WTC11 (cell line): ENCODE measurements around the gene SYT1. TPM values are rescaled to one million over a fixed set of nuclear protein-coding genes. Genes with fewer than 3 reads are reported as not detected.
A peak's percentile ranks its signal among the peaks of the same experiment; 100 is the strongest.

ENCODE experiments used
- ATAC-seq: fragments of 200-7000 bp; cut with Tn5 transposase; 2 replicates; pipeline ENCODE4 v1.10.0; 2021; ENCODE audit warnings: mild to moderate bottlenecking, moderate library complexity
- CTCF ChIA-PET: fragments of 300-600 bp; sonication (Branson Sonifier 250); formaldehyde crosslinking; loops from one replicate; lab custom pipeline; 2021; ENCODE audit warnings: antibody characterized with exemption; lab: Charles Lee
- POLR2A ChIA-PET: fragments of 350-600 bp; sonication (Branson Sonifier 250); formaldehyde crosslinking; loops from one replicate; lab custom pipeline; 2021; ENCODE audit warnings: antibody characterized with exemption; lab: Charles Lee
- DNase-seq: peaks from one replicate; pipeline ENCODE4 v3.0.0; 2021; ENCODE audit warnings: low spot score
- H3K27ac Mint-ChIP-seq: 2 replicates; pipeline ENCODE4 v1.8.0; 2021; ENCODE audit warnings: mixed read lengths
- H3K27me3 Mint-ChIP-seq: 2 replicates; pipeline ENCODE4 v1.8.0; 2021; ENCODE audit warnings: low read depth, mild to moderate bottlenecking, moderate library complexity, mixed read lengths
- H3K36me3 Mint-ChIP-seq: 2 replicates; pipeline ENCODE4 v1.8.0; 2021; ENCODE audit warnings: mixed read lengths
- H3K4me1 Mint-ChIP-seq: 2 replicates; pipeline ENCODE4 v1.8.0; 2022; ENCODE audit warnings: mixed read lengths
- H3K4me3 Mint-ChIP-seq: 2 replicates; pipeline ENCODE4 v1.8.0; 2021; ENCODE audit warnings: mild to moderate bottlenecking, moderate library complexity, mixed read lengths
- H3K9me3 Mint-ChIP-seq: 2 replicates; pipeline ENCODE4 v1.8.0; 2021; ENCODE audit warnings: mixed read lengths
- ESRRA ChIP-seq: sonication (generic); formaldehyde crosslinking; IDR thresholded peaks from 2 replicates; pipeline ENCODE4 v1.8.1; 2022; ENCODE audit warnings: mild to moderate bottlenecking, missing genetic modification reagents, borderline replicate concordance
- ETV6 ChIP-seq: sonication (generic); formaldehyde crosslinking; IDR thresholded peaks from 2 replicates; pipeline ENCODE4 v1.8.1; 2022; ENCODE audit warnings: mild to moderate bottlenecking, missing genetic modification reagents
- FOXK1 ChIP-seq: sonication (generic); formaldehyde crosslinking; IDR thresholded peaks from 2 replicates; pipeline ENCODE4 v1.8.0; 2022; ENCODE audit warnings: mild to moderate bottlenecking, moderate library complexity, missing genetic modification reagents
- FOXP1 ChIP-seq: sonication (generic); formaldehyde crosslinking; IDR thresholded peaks from 2 replicates; pipeline ENCODE4 v1.8.0; 2022; ENCODE audit warnings: missing genetic modification reagents, mild to moderate bottlenecking, moderate library complexity, borderline replicate concordance
- GABPB1 ChIP-seq: sonication (generic); formaldehyde crosslinking; IDR thresholded peaks from 2 replicates; pipeline ENCODE4 v1.8.1; 2023; ENCODE audit warnings: mild to moderate bottlenecking, missing genetic modification reagents
- JUN ChIP-seq: sonication (generic); formaldehyde crosslinking; IDR thresholded peaks from 2 replicates; pipeline ENCODE4 v1.8.0; 2023; ENCODE audit warnings: mild to moderate bottlenecking, missing genetic modification reagents
- KAT7 ChIP-seq: sonication (generic); formaldehyde crosslinking; IDR thresholded peaks from 2 replicates; pipeline ENCODE4 v1.8.1; 2023; ENCODE audit warnings: missing genetic modification reagents, mild to moderate bottlenecking, borderline replicate concordance
- MYBL2 ChIP-seq: sonication (generic); formaldehyde crosslinking; IDR thresholded peaks from 2 replicates; pipeline ENCODE4 v1.8.1; 2023; ENCODE audit warnings: mild to moderate bottlenecking, moderate library complexity, missing genetic modification reagents
- NFYB ChIP-seq: sonication (generic); formaldehyde crosslinking; conservative IDR thresholded peaks from 2 replicates; pipeline ENCODE4 v1.8.0; 2022; ENCODE audit warnings: low read depth, missing genetic modification reagents
- OVOL2 ChIP-seq: fragments of 250-450 bp; sonication (Bioruptor Pico); IDR thresholded peaks from 2 replicates; pipeline ENCODE4 v1.9.0; 2021; ENCODE audit warnings: mild to moderate bottlenecking, borderline replicate concordance
- RELA ChIP-seq: sonication (generic); formaldehyde crosslinking; IDR thresholded peaks from 2 replicates; pipeline ENCODE4 v1.8.1; 2022; ENCODE audit warnings: missing genetic modification reagents, mild to moderate bottlenecking, borderline replicate concordance
- RORB ChIP-seq: fragments of 250-450 bp; sonication (Bioruptor Pico); IDR thresholded peaks from 2 replicates; pipeline ENCODE4 v1.9.0; 2021; ENCODE audit warnings: mild to moderate bottlenecking
- SMAD3 ChIP-seq: sonication (generic); formaldehyde crosslinking; IDR thresholded peaks from 2 replicates; pipeline ENCODE4 v1.8.0; 2022; ENCODE audit warnings: missing genetic modification reagents, mild to moderate bottlenecking, borderline replicate concordance
- TEAD1 ChIP-seq: sonication (generic); formaldehyde crosslinking; IDR thresholded peaks from 2 replicates; pipeline ENCODE4 v1.8.0; 2022; ENCODE audit warnings: mild to moderate bottlenecking, missing genetic modification reagents
- ZNF263 ChIP-seq: sonication (generic); formaldehyde crosslinking; IDR thresholded peaks from 2 replicates; pipeline ENCODE4 v1.8.1; 2022; ENCODE audit warnings: low read depth, mild to moderate bottlenecking, moderate library complexity, missing genetic modification reagents
- ZNF396 ChIP-seq: fragments of 250-450 bp; sonication (Bioruptor Pico); IDR thresholded peaks from 2 replicates; pipeline ENCODE4 v1.8.0; 2021; ENCODE audit warnings: mild to moderate bottlenecking, moderate library complexity, borderline replicate concordance
- total RNA-seq: library from RNA; stranded (reverse); gene quantifications from 3 replicates; pipeline ENCODE4 v1.2.3, GENCODE V29; 2021
- TF ChIP-seq, protein P1 (sequence below): sonication (generic); formaldehyde crosslinking; IDR thresholded peaks from 2 replicates; pipeline ENCODE4 v1.8.1; 2022; ENCODE audit warnings: low read depth, mild to moderate bottlenecking, moderate library complexity, missing genetic modification reagents, borderline replicate concordance
- TF ChIP-seq, protein P2 (sequence below): fragments of 250-450 bp; sonication (Bioruptor Pico); IDR thresholded peaks from 2 replicates; pipeline ENCODE4 v2.1.2; 2022; ENCODE audit warnings: mild to moderate bottlenecking, moderate library complexity
- TF ChIP-seq, protein P3 (sequence below): sonication (generic); formaldehyde crosslinking; IDR thresholded peaks from 2 replicates; pipeline ENCODE4 v1.8.0; 2022; ENCODE audit warnings: mild to moderate bottlenecking, missing genetic modification reagents
- TF ChIP-seq, protein P4 (sequence below): fragments of 250-450 bp; sonication (Bioruptor Pico); conservative IDR thresholded peaks from 2 replicates; pipeline ENCODE4 v1.9.0; 2021; ENCODE audit warnings: mild to moderate bottlenecking
- TF ChIP-seq, protein P5 (sequence below): sonication (generic); formaldehyde crosslinking; conservative IDR thresholded peaks from 2 replicates; pipeline ENCODE4 v1.8.1; 2022; ENCODE audit warnings: mild to moderate bottlenecking, missing genetic modification reagents
- TF ChIP-seq, protein P6 (sequence below): sonication (generic); formaldehyde crosslinking; IDR thresholded peaks from 2 replicates; pipeline ENCODE4 v1.8.1; 2023; ENCODE audit warnings: mild to moderate bottlenecking, missing genetic modification reagents, moderate library complexity

The SYT1 gene
- total RNA-seq, 1 experiment from 2014 or later, result 45.2 TPM

DNA sequence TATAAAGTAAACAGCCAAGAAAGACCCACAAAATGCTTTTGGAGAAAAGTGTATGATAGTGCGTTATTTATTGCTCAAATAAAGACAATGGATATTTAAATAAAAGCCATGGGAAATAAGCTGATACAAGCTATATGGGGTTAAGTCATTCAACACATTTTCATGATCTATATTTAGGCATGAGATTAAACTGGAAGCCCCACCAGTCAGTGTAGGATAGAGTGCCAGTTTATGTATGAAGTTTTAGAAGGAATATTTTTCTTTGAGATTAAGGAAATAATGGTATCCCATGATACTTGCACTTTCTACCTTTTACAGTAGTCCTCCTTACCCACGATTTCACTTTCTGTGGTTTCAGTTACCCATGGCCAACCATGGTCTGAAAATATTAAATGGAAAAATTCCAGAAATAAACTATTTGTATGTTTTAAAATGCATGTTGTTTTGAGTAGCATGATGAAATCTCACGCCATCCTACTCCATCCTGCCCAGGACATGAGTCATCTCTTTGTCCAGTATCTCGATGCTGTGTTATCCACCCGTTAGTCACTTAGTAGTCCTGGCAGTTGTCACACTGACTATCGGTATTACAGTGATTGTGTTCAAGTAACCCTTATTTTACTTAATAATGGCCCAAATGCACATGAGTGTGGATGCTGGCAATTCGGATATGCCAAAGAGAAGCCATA, 22.3 kb downstream of the SYT1 start:
- Mint-ChIP-seq H3K27me3 (no peaks in the 10 kb centered on the region), H3K27ac (peak overlapping the region; percentile 19)
- DNase-seq, result no peak
- peak; percentile 69 for TF ChIP-seq GABPB1 (CRISPR knock-in tag)
- no peak for TF ChIP-seq FOXP1
- TF ChIP-seq, all 79 proteins: peak for 1
- Mint-ChIP-seq H3K9me3 (no peaks in the 10 kb centered on the region), H3K4me1 (peaks cover 53% of the 10 kb centered on the region), H3K4me3 (no peak overlapping the region), H3K36me3 (no peaks in the 10 kb centered on the region)
- CTCF ChIA-PET, result no interaction called here
- POLR2A ChIA-PET, result interaction anchor here (0.6 kb wide), 1 partner anchor 390 kb away, joined by 3 read pairs; no protein-coding TSS in a partner anchor
- no peak for ATAC-seq

DNA sequence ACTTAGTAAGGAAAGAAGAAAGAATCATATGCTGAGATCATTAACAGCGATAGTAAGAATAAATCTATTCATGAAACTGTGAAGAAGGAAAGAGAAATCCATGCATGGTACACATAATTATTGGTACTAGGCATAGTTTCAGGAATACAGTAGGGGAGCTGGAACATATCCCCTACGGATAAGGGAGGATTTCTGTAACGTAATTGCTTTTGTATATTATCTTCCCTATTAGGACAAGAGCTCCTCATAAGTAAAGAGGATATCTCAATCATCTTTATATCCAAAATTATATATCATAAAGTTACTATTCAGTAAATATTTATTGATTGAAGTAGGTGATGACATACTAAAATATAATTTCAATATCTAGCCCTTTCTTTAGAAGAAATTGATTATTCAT, 22.9 kb downstream of the SYT1 start:
- Mint-ChIP-seq H3K4me3 (no peak overlapping the region), H3K27me3 (no peaks in the 10 kb centered on the region), H3K36me3 (no peaks in the 10 kb centered on the region), H3K9me3 (no peaks in the 10 kb centered on the region), H3K4me1 (peaks cover 51% of the 10 kb centered on the region), H3K27ac (peak overlapping the region; percentile 19; the same call in 1 of the 2 replicates)
- CTCF ChIA-PET, result no interaction called here
- TF ChIP-seq ESRRA (CRISPR knock-in tag) (no peak), FOXK1 (CRISPR knock-in tag) (no peak), OVOL2 (CRISPR knock-in tag) (no peak), KAT7 (no peak)
- TF ChIP-seq, protein P1, sequence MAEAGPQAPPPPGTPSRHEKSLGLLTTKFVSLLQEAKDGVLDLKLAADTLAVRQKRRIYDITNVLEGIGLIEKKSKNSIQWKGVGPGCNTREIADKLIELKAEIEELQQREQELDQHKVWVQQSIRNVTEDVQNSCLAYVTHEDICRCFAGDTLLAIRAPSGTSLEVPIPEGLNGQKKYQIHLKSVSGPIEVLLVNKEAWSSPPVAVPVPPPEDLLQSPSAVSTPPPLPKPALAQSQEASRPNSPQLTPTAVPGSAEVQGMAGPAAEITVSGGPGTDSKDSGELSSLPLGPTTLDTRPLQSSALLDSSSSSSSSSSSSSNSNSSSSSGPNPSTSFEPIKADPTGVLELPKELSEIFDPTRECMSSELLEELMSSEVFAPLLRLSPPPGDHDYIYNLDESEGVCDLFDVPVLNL (CRISPR knock-in tag), result no peak
- TF ChIP-seq, protein P2, sequence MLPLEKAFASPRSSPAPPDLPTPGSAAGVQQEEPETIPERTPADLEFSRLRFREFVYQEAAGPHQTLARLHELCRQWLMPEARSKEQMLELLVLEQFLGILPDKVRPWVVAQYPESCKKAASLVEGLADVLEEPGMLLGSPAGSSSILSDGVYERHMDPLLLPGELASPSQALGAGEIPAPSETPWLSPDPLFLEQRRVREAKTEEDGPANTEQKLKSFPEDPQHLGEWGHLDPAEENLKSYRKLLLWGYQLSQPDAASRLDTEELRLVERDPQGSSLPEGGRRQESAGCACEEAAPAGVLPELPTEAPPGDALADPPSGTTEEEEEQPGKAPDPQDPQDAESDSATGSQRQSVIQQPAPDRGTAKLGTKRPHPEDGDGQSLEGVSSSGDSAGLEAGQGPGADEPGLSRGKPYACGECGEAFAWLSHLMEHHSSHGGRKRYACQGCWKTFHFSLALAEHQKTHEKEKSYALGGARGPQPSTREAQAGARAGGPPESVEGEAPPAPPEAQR (CRISPR knock-in tag), result no peak
- no peak for ATAC-seq
- no peak for DNase-seq
- POLR2A ChIA-PET, result no interaction called here

DNA sequence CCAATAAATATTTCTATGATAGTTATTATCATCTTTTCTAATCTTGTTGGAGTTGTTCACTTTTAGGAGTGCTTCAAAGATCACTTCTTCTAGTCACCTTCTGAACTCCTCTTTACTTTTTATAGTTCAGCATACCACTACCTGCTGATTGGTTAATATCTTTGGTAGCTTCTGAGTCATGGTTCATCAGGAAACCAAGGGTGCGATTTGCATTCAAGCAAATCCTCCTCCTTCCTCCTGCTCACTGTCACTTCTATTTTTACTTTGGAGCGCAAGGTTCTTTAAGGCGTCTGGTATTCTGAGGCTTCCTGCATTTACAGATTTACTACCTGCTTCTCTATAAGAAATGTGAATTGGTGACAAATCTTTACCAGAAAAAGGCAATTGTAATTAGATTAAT, 24.0 kb downstream of the SYT1 start:
- TF ChIP-seq ZNF263 (CRISPR knock-in tag), result no peak
- TF ChIP-seq, protein P3, sequence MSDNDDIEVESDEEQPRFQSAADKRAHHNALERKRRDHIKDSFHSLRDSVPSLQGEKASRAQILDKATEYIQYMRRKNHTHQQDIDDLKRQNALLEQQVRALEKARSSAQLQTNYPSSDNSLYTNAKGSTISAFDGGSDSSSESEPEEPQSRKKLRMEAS (CRISPR knock-in tag), result no peak
- TF ChIP-seq NFYB, result peak; percentile 43; the same call in 1 of the 2 replicates
- TF ChIP-seq RORB (CRISPR knock-in tag), result no peak
- H3K36me3 Mint-ChIP-seq, result no peaks in the 10 kb centered on the region
- no peak for DNase-seq
- H3K27ac Mint-ChIP-seq, result peak overlapping the region; percentile 67; the same call in 1 of the 2 replicates
- H3K4me1 Mint-ChIP-seq, result peaks cover 46% of the 10 kb centered on the region
- ATAC-seq, result peak; percentile 65
- ChIA-PET CTCF (interaction anchor here (0.8 kb wide), 1 partner anchor 11 kb away, joined by 3 read pairs; no protein-coding TSS in a partner anchor), POLR2A (no interaction called here)
- no peaks in the 10 kb centered on the region for H3K9me3 Mint-ChIP-seq
- no peak overlapping the region for H3K4me3 Mint-ChIP-seq
- no peaks in the 10 kb centered on the region for H3K27me3 Mint-ChIP-seq

DNA sequence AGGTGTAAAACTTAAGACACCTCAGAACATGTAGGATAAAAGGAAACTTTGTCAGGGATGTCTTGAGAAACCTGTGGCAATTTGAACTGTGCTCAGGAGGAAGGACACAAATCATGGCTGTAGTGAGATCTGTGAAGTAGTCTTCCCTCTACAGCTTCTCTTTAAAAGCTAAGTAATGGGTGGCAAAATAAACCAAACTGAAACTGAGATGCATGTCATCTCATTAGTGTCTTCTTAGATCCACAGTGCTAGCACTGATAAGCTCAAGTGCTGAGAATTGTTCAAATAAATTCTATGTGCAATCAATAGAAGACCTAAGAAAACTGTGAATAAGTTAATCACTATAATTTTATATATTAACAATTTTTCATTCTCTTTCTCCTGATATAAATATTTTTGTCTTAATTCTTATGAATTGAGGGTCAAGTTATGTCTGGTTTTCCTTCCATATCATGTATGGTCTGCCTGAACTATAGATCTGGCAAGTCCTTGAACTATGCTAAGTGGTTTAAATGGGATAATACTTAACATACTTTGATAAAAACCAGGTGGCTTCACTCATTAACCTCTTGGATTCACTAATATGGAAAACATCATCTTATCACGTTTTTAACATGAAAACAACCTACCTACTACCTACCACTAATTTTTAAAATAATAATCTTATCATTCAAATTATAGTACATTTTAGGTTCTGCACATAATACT, 27.2 kb downstream of the SYT1 start:
- no peaks in the 10 kb centered on the region for H3K9me3 Mint-ChIP-seq
- CTCF ChIA-PET, result no interaction called here
- 0 out of 2 replicates have a peak overlapping the region, but pooled peaks have one; percentile 42 for H3K27ac Mint-ChIP-seq
- no peak for DNase-seq
- H3K36me3 Mint-ChIP-seq, result no peaks in the 10 kb centered on the region
- peaks cover 32% of the 10 kb centered on the region for H3K4me1 Mint-ChIP-seq
- no peaks in the 10 kb centered on the region for H3K27me3 Mint-ChIP-seq
- no peak for ATAC-seq
- POLR2A ChIA-PET, result no interaction called here
- no peak overlapping the region for H3K4me3 Mint-ChIP-seq
- TF ChIP-seq SMAD3 (no peak), RELA (CRISPR knock-in tag) (no peak), FOXK1 (CRISPR knock-in tag) (no peak), KAT7 (no peak), ZNF396 (CRISPR knock-in tag) (no peak), TEAD1 (CRISPR knock-in tag) (no peak), JUN (no peak), ETV6 (no peak), MYBL2 (no peak), FOXP1 (no peak)
- TF ChIP-seq, protein P4, sequence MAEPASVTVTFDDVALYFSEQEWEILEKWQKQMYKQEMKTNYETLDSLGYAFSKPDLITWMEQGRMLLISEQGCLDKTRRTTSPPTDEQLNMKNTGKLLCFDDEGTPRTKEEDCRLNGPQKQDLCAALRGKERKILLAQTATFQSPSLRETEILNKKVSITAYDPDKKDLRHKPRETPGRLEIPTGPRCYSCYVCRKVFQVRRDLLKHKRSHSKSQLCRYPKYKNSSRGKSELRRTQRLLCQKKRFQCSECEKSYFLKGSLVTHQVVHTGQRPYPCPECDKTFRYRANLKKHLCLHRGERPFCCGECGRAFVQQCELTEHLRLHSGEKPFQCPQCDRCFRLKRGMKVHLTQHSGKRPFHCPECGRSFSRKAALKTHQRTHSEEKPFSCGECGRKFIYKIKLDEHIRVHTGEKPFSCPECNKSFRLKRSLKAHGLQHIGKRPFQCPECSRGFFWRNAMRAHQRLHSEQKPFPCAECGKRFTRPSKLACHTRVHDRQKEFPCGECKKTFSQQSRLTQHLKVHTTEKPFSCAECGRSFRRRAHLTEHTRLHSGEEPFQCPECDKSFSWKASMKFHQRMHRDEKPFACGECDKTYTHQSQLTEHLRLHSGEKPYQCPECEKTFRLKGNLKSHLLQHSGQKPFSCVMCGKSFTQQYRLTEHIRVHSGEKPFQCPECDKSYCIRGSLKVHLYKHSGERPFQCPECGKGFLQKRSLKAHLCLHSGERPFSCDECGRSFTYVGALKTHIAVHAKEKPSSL (CRISPR knock-in tag), result no peak
- TF ChIP-seq, protein P5, sequence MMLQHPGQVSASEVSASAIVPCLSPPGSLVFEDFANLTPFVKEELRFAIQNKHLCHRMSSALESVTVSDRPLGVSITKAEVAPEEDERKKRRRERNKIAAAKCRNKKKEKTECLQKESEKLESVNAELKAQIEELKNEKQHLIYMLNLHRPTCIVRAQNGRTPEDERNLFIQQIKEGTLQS, result no peak
- TF ChIP-seq, protein P6, sequence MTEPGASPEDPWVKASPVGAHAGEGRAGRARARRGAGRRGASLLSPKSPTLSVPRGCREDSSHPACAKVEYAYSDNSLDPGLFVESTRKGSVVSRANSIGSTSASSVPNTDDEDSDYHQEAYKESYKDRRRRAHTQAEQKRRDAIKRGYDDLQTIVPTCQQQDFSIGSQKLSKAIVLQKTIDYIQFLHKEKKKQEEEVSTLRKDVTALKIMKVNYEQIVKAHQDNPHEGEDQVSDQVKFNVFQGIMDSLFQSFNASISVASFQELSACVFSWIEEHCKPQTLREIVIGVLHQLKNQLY (CRISPR knock-in tag), result no peak
